GM06990 (cell line): ENCODE data around the gene SMARCC1.

Experiments used
- DNase-seq: peaks from one replicate; pipeline ENCODE4 v3.0.0-alpha.2; 2011; ENCODE audit not compliant: insufficient read length; ENCODE audit errors: extremely low read depth
- H3K27me3 ChIP-seq: replicated peaks from 2 replicates; pipeline ENCODE4 v1.6.0; 2011; ENCODE audit warnings: low read length; ENCODE audit not compliant: control insufficient read depth, insufficient read depth
- H3K36me3 ChIP-seq: 2 replicates; pipeline ENCODE4 v1.5.1; 2011; ENCODE audit warnings: low read length; ENCODE audit not compliant: control insufficient read depth, insufficient read depth
- H3K4me3 ChIP-seq: replicated peaks from 2 replicates; pipeline ENCODE4 v1.5.1; 2011; ENCODE audit warnings: low read depth, mild to moderate bottlenecking, control low read depth, low read length
- CTCF ChIP-seq: IDR thresholded peaks from 2 replicates; pipeline ENCODE4 v1.5.1; 2011; ENCODE audit warnings: low read length, control low read depth, mild to moderate bottlenecking, inconsistent platforms; ENCODE audit not compliant: insufficient read depth, poor library complexity, severe bottlenecking

SMARCC1 gene

GRCh38 chr3:47583320-47584075 lies 198.2 kb downstream of the SMARCC1 start:
- Histone ChIP-seq H3K27me3 (no peaks in the 10 kb centered on the region), H3K36me3 (peaks cover 6% of the 10 kb centered on the region), H3K4me3 (no peak overlapping the region)
- TF ChIP-seq CTCF, result no peak
- no peak for DNase-seq

- no peak for TF ChIP-seq CTCF
These were observed 199.9 kb downstream of the SMARCC1 start for GRCh38 chr3:47581835-47582234.

GRCh38 chr3:47581422-47581821 lies 200.3 kb downstream of the SMARCC1 start:
- TF ChIP-seq CTCF, result no peak
- H3K27me3 ChIP-seq, result no peaks in the 10 kb centered on the region; the same call in 1 of the 2 replicates

More at GRCh38 chr3:47581835-47582234, 199.9 kb downstream of the SMARCC1 start:
- H3K27me3 ChIP-seq, result no peaks in the 10 kb centered on the region; the same call in 1 of the 2 replicates
- no peak for DNase-seq
- H3K4me3 ChIP-seq, result no peak overlapping the region
- no peaks in the 10 kb centered on the region; the same call in 1 of the 2 replicates for H3K36me3 ChIP-seq

GRCh38 chr3:47580481-47580880 lies 201.2 kb downstream of the SMARCC1 start:
- TF ChIP-seq CTCF, result no peak
- no peak for DNase-seq
- Histone ChIP-seq H3K36me3 (no peaks in the 10 kb centered on the region), H3K27me3 (no peaks in the 10 kb centered on the region; the same call in none of the 2 replicates), H3K4me3 (no peak overlapping the region)

More at GRCh38 chr3:47581422-47581821, 200.3 kb downstream of the SMARCC1 start:
- no peak for DNase-seq
- Histone ChIP-seq H3K4me3 (no peak overlapping the region), H3K36me3 (no peaks in the 10 kb centered on the region)

- no peak for TF ChIP-seq CTCF
- no peaks in the 10 kb centered on the region; the same call in none of the 2 replicates for H3K27me3 ChIP-seq
- DNase-seq, result no peak
- H3K36me3 ChIP-seq, result no peaks in the 10 kb centered on the region
- H3K4me3 ChIP-seq, result no peak overlapping the region
These were observed 201.8 kb downstream of the SMARCC1 start for GRCh38 chr3:47579875-47580274.
